SU-DHL-6 (cell line): ENCODE results near the gene ARMC9.

Source experiments
- EZH2phosphoT487 ChIP-seq: fragments of 200-600 bp; sonication (generic), shearing (Covaris generic); conservative IDR thresholded peaks from 2 replicates; pipeline ENCODE4 v1.6.1; 2018; ENCODE audit warnings: mild to moderate bottlenecking, antibody characterized with exemption, low read length, moderate library complexity, mixed read lengths
- TF ChIP-seq, protein P1 (sequence below): fragments of 200-600 bp; sonication (generic); IDR thresholded peaks from one replicate; pipeline ENCODE4 v1.5.1; 2017; ENCODE audit warnings: antibody characterized with exemption, mild to moderate bottlenecking, low read length, moderate library complexity; ENCODE audit not compliant: insufficient read depth, poor library complexity, severe bottlenecking

DNA sequence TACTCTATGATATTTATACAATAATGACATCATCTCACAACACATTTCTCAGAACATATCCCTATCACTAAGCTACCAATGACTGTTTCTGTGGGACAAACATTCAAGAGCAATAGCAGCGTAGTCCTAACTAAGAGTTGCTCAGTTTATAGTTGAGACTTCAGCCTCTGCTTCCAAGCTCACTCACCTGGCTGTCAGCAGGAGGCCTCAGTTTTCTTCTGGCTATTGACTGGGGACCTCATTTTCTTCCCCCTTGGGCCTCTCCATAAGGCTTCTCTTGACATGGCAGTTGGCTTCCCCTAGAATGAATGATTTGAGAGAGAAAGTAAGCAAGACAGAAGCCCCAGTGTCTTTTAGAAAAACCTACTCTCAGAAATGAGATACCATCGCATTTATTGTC, 85.9 kb downstream of the ARMC9 start:
- TF ChIP-seq, protein P1, sequence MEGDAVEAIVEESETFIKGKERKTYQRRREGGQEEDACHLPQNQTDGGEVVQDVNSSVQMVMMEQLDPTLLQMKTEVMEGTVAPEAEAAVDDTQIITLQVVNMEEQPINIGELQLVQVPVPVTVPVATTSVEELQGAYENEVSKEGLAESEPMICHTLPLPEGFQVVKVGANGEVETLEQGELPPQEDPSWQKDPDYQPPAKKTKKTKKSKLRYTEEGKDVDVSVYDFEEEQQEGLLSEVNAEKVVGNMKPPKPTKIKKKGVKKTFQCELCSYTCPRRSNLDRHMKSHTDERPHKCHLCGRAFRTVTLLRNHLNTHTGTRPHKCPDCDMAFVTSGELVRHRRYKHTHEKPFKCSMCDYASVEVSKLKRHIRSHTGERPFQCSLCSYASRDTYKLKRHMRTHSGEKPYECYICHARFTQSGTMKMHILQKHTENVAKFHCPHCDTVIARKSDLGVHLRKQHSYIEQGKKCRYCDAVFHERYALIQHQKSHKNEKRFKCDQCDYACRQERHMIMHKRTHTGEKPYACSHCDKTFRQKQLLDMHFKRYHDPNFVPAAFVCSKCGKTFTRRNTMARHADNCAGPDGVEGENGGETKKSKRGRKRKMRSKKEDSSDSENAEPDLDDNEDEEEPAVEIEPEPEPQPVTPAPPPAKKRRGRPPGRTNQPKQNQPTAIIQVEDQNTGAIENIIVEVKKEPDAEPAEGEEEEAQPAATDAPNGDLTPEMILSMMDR: no peak
- TF ChIP-seq EZH2phosphoT487: no peak
